Measurements from ENCODE around the gene TMC6.

Gene TMC6

GRCh38 chr17:78112518-78113471 is 15.8 kb downstream of the TMC6 start:
- POLR2A ChIA-PET (ENCODE audit: low non-redundant PET) = no interaction called here
- CTCF ChIA-PET = interaction anchor here (0.5 to 1.6 kb wide), 15 partner anchors 9 to 1338 kb away, joined by 3 to 9 read pairs (median 5); no protein-coding TSS in a partner anchor
- TF ChIP-seq, protein P1, sequence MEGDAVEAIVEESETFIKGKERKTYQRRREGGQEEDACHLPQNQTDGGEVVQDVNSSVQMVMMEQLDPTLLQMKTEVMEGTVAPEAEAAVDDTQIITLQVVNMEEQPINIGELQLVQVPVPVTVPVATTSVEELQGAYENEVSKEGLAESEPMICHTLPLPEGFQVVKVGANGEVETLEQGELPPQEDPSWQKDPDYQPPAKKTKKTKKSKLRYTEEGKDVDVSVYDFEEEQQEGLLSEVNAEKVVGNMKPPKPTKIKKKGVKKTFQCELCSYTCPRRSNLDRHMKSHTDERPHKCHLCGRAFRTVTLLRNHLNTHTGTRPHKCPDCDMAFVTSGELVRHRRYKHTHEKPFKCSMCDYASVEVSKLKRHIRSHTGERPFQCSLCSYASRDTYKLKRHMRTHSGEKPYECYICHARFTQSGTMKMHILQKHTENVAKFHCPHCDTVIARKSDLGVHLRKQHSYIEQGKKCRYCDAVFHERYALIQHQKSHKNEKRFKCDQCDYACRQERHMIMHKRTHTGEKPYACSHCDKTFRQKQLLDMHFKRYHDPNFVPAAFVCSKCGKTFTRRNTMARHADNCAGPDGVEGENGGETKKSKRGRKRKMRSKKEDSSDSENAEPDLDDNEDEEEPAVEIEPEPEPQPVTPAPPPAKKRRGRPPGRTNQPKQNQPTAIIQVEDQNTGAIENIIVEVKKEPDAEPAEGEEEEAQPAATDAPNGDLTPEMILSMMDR (conservative IDR thresholded peaks at IDR 0.05; ENCODE audit: low read depth) = peak; percentile 99
- peak; percentile 73 for DNase-seq (ENCODE audit: low spot score)
- no peak overlapping the region for H3K27ac ChIP-seq

- POLR2A ChIA-PET (ENCODE audit: low non-redundant PET) = no interaction called here
- no peak for DNase-seq (ENCODE audit: low spot score)
- TF ChIP-seq, protein P1 (conservative IDR thresholded peaks at IDR 0.05; ENCODE audit: low read depth) = no peak
- H3K27ac ChIP-seq = no peak overlapping the region
- CTCF ChIA-PET = interaction anchor here (0.5 to 1.6 kb wide), 13 partner anchors 12 to 1338 kb away, joined by 3 to 9 read pairs (median 5); no protein-coding TSS in a partner anchor
These were observed 16.6 kb downstream of the TMC6 start for GRCh38 chr17:78111727-78112517.

GRCh38 chr17:78111016-78111726 is 17.4 kb downstream of the TMC6 start:
- no peak overlapping the region for H3K27ac ChIP-seq
- no peak for DNase-seq (ENCODE audit: low spot score)
- CTCF ChIA-PET = interaction anchor here (0.6 to 1.0 kb wide), 5 partner anchors 17 to 103 kb away, joined by 3 to 5 read pairs (median 4); partner anchors contain the start of gene BIRC5
- TF ChIP-seq, protein P1 (conservative IDR thresholded peaks at IDR 0.05; ENCODE audit: low read depth) = no peak
- POLR2A ChIA-PET (ENCODE audit: low non-redundant PET) = no interaction called here

GRCh38 chr17:78110363-78111015 is 18.1 kb downstream of the TMC6 start:
- ChIA-PET POLR2A (ENCODE audit: low non-redundant PET) (no interaction called here), CTCF (interaction anchor here (0.6 to 1.0 kb wide), 3 partner anchors 11 to 104 kb away, joined by 4 to 5 read pairs (median 4); partner anchors contain the start of gene BIRC5)
- TF ChIP-seq, protein P1 (conservative IDR thresholded peaks at IDR 0.05; ENCODE audit: low read depth) = no peak
- no peak overlapping the region for H3K27ac ChIP-seq
- DNase-seq (ENCODE audit: low spot score) = no peak

- ChIA-PET CTCF (interaction anchor here (0.6 kb wide), 1 partner anchor 269 kb away, joined by 3 read pairs; the partner anchor contains the start of gene PGS1), POLR2A (ENCODE audit: low non-redundant PET) (no interaction called here)
- no peak for DNase-seq (ENCODE audit: low spot score)
- no peak overlapping the region for H3K27ac ChIP-seq
- TF ChIP-seq, protein P1 (conservative IDR thresholded peaks at IDR 0.05; ENCODE audit: low read depth) = no peak
These were observed 19.1 kb downstream of the TMC6 start for GRCh38 chr17:78109489-78109761.
